Measurements from ENCODE around the gene RNU6-9. TPM values are rescaled to one million over a fixed set of nuclear protein-coding genes. Genes with fewer than 3 reads are reported as not detected.

The RNU6-9 gene
- total and polyA plus RNA-seq, 2 of the 13 experiments (the other 11 are each of a cell fraction or from before 2014, with no cell fraction given): under 0.01 TPM; not detected in 1

DNA sequence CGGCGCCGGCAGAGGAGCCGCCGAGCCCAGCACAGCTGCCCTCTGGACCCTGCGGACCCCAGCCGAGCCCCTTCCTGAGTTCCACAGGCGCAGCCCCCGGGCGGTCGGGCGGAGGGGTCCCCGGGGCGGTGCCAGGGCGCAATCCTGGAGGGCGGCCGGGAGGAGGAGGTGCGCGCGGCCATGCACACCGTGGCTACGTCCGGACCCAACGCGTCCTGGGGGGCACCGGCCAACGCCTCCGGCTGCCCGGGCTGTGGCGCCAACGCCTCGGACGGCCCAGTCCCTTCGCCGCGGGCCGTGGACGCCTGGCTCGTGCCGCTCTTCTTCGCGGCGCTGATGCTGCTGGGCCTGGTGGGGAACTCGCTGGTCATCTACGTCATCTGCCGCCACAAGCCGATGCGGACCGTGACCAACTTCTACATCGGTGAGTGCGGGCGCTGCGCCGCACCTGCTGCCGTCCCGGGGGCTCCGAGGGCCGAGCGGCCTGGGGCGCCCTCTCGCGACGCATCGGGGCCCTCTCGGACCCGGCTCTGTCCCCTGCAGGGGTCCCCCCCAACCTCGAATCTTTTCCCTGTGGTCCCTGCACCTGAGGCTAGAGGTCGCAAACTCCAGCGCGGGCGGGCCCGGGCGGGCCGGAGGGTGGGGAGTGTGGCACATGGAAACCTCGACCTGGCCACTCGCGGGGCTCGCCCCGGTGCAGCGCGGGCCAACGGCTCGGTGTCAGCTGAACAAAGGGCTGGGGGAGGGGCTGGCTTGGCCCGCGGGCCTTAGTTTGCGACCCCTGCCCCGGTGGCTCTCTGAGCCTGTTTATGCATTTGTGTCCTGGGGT lies 24.3 kb downstream of the RNU6-9 start, which contains the start of gene KISS1R (continued):
- TF ChIP-seq EEA1 (CRISPR knock-in tag; IDR thresholded peaks at IDR 0.05; ENCODE audit: borderline replicate concordance): peak; percentile 91
- TF ChIP-seq GATAD2A (CRISPR knock-in tag; IDR thresholded peaks at IDR 0.05): peak; percentile 59
- TF ChIP-seq, protein P1, sequence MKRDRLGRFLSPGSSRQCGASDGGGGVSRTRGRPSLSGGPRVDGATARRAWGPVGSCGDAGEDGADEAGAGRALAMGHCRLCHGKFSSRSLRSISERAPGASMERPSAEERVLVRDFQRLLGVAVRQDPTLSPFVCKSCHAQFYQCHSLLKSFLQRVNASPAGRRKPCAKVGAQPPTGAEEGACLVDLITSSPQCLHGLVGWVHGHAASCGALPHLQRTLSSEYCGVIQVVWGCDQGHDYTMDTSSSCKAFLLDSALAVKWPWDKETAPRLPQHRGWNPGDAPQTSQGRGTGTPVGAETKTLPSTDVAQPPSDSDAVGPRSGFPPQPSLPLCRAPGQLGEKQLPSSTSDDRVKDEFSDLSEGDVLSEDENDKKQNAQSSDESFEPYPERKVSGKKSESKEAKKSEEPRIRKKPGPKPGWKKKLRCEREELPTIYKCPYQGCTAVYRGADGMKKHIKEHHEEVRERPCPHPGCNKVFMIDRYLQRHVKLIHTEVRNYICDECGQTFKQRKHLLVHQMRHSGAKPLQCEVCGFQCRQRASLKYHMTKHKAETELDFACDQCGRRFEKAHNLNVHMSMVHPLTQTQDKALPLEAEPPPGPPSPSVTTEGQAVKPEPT (CRISPR knock-in tag; IDR thresholded peaks at IDR 0.05; ENCODE audit: low read depth): 0 out of 2 replicates have a peak, but pooled peaks have one; percentile 41
- 0 out of 2 replicates have a peak, but pooled peaks have one; percentile 31 for TF ChIP-seq TAF1 (CRISPR knock-in tag; IDR thresholded peaks at IDR 0.05)
- TF ChIP-seq ZNF883 (CRISPR knock-in tag; IDR thresholded peaks at IDR 0.05; ENCODE audit: not compliant biosample characterization): peak; percentile 52
- TF ChIP-seq ZNF660 (CRISPR knock-in tag; IDR thresholded peaks at IDR 0.05; ENCODE audit: borderline replicate concordance, low read depth): no peak
- TF ChIP-seq ZNF792 (CRISPR knock-in tag; IDR thresholded peaks at IDR 0.05): no peak
- peak; percentile 64; the same call in 1 of the 2 replicates for TF ChIP-seq MED1 (CRISPR knock-in tag; IDR thresholded peaks at IDR 0.05)
- no peak for TF ChIP-seq CENPT (CRISPR knock-in tag; IDR thresholded peaks at IDR 0.05; ENCODE audit: low read depth)
- peak; percentile 78; the same call in 1 of the 2 replicates for TF ChIP-seq ZC3H13 (CRISPR knock-in tag; IDR thresholded peaks at IDR 0.05)
- peak; percentile 36; the same call in 1 of the 2 replicates for TF ChIP-seq ZNF547 (CRISPR knock-in tag; IDR thresholded peaks at IDR 0.05)
- TF ChIP-seq ZNF839 (CRISPR knock-in tag; IDR thresholded peaks at IDR 0.05; ENCODE audit: borderline replicate concordance): peak; percentile 52; the same call in 1 of the 2 replicates
- TF ChIP-seq, protein P2, sequence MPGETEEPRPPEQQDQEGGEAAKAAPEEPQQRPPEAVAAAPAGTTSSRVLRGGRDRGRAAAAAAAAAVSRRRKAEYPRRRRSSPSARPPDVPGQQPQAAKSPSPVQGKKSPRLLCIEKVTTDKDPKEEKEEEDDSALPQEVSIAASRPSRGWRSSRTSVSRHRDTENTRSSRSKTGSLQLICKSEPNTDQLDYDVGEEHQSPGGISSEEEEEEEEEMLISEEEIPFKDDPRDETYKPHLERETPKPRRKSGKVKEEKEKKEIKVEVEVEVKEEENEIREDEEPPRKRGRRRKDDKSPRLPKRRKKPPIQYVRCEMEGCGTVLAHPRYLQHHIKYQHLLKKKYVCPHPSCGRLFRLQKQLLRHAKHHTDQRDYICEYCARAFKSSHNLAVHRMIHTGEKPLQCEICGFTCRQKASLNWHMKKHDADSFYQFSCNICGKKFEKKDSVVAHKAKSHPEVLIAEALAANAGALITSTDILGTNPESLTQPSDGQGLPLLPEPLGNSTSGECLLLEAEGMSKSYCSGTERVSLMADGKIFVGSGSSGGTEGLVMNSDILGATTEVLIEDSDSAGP (CRISPR knock-in tag; IDR thresholded peaks at IDR 0.05; ENCODE audit: borderline replicate concordance): peak; percentile 91
- TF ChIP-seq ZKSCAN8 (CRISPR knock-in tag; IDR thresholded peaks at IDR 0.05; ENCODE audit: borderline replicate concordance): 0 out of 2 replicates have a peak, but pooled peaks have one; percentile 35
- TF ChIP-seq, protein P3, sequence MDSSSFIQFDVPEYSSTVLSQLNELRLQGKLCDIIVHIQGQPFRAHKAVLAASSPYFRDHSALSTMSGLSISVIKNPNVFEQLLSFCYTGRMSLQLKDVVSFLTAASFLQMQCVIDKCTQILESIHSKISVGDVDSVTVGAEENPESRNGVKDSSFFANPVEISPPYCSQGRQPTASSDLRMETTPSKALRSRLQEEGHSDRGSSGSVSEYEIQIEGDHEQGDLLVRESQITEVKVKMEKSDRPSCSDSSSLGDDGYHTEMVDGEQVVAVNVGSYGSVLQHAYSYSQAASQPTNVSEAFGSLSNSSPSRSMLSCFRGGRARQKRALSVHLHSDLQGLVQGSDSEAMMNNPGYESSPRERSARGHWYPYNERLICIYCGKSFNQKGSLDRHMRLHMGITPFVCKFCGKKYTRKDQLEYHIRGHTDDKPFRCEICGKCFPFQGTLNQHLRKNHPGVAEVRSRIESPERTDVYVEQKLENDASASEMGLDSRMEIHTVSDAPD (CRISPR knock-in tag; IDR thresholded peaks at IDR 0.05): 0 out of 2 replicates have a peak, but pooled peaks have one; percentile 58
- TF ChIP-seq, protein P4, sequence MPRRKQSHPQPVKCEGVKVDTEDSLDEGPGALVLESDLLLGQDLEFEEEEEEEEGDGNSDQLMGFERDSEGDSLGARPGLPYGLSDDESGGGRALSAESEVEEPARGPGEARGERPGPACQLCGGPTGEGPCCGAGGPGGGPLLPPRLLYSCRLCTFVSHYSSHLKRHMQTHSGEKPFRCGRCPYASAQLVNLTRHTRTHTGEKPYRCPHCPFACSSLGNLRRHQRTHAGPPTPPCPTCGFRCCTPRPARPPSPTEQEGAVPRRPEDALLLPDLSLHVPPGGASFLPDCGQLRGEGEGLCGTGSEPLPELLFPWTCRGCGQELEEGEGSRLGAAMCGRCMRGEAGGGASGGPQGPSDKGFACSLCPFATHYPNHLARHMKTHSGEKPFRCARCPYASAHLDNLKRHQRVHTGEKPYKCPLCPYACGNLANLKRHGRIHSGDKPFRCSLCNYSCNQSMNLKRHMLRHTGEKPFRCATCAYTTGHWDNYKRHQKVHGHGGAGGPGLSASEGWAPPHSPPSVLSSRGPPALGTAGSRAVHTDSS (CRISPR knock-in tag; conservative IDR thresholded peaks at IDR 0.05): 0 out of 2 replicates have a peak, but pooled peaks have one; percentile 47
- TF ChIP-seq MTA1 (CRISPR knock-in tag; IDR thresholded peaks at IDR 0.05; ENCODE audit: borderline replicate concordance): peak; percentile 67; the same call in 1 of the 2 replicates
- peak; percentile 90 for TF ChIP-seq CTCF (CRISPR knock-in tag; IDR thresholded peaks at IDR 0.05)
- no peak for TF ChIP-seq SNRNP70 (IDR thresholded peaks at IDR 0.05; ENCODE audit: low read depth, low read length)
- TF ChIP-seq ELF1 (CRISPR knock-in tag; IDR thresholded peaks at IDR 0.05): no peak; the same call in 1 of the 2 replicates

Data from HepG2 (cell line).